Right lobe of liver (tissue), 4 donors: ENCODE results near the gene PTPRD.

ENCODE experiments used
- POLR2A ChIP-seq: fragments of 450-650 bp; IDR thresholded peaks from one replicate; pipeline ENCODE4 v1.6.1; 2017; ENCODE audit warnings: antibody characterized with exemption, mild to moderate bottlenecking
- TF ChIP-seq, protein P1 (sequence below), 4 donors: fragments of 200-600 bp in 3 of 4; fragments of 450-650 bp in 1 of 4; IDR thresholded peaks; one replicate each; pipeline versions ENCODE4 v1.5.1 to v1.8.0; 2016 to 2022; ENCODE audit warnings: antibody characterized with exemption in 4 of 4, mild to moderate bottlenecking in 2 of 4
- donor health status: DM: no; HTN: no; CAD: no.
- donor health status: DM: no; HTN: no; CAD: no.
- donor health status: DM: no; HTN: yes; CAD: no.

DNA sequence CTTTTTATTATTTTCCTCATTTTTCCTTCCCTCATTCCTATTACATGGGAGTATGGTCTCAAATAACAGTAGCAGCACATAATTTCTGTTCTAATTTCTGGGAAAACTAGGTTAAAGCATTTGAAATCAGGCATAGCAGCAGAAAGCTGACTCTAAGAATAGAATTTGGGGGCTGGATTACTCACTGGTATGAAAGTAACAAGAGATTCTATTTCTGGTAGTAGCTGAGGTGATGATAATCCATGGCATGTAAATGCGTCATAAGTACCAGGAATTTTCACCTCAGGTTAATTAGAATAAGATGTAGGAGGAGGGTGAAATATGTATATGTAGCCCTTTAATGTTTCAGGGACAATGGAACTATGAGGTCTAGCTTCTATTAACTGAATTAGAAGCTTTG is 662.0 kb downstream of the PTPRD start:
- TF ChIP-seq, protein P1, sequence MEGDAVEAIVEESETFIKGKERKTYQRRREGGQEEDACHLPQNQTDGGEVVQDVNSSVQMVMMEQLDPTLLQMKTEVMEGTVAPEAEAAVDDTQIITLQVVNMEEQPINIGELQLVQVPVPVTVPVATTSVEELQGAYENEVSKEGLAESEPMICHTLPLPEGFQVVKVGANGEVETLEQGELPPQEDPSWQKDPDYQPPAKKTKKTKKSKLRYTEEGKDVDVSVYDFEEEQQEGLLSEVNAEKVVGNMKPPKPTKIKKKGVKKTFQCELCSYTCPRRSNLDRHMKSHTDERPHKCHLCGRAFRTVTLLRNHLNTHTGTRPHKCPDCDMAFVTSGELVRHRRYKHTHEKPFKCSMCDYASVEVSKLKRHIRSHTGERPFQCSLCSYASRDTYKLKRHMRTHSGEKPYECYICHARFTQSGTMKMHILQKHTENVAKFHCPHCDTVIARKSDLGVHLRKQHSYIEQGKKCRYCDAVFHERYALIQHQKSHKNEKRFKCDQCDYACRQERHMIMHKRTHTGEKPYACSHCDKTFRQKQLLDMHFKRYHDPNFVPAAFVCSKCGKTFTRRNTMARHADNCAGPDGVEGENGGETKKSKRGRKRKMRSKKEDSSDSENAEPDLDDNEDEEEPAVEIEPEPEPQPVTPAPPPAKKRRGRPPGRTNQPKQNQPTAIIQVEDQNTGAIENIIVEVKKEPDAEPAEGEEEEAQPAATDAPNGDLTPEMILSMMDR (IDR thresholded peaks at IDR 0.05), result no peak
- no peak for TF ChIP-seq POLR2A
